ENCODE measurements around the gene INTS3. TPM values are rescaled to one million over a fixed set of nuclear protein-coding genes. Genes with fewer than 3 reads are reported as not detected.

Gene INTS3
- total RNA-seq, 2 experiments from 2014 or later, result 62.9 to 64.8 TPM

GRCh38 chr1:153791648-153792253 lies 63.9 kb downstream of the INTS3 start:
- Mint-ChIP-seq H3K4me1 (peaks cover 57% of the 10 kb centered on the region), H3K27me3 (peaks cover 11% of the 10 kb centered on the region), H3K4me3 (no peak overlapping the region), H3K36me3 (ENCODE audit: low read depth) (no peaks in the 10 kb centered on the region), H3K27ac (peak overlapping the region; percentile 81), H3K9me3 (no peaks in the 10 kb centered on the region)
- ChIA-PET POLR2A (interaction anchor here (0.7 kb wide), 1 partner anchor 194 kb away, joined by 5 read pairs; the partner anchor contains the start of gene RAB13), CTCF (interaction anchor here (0.6 to 1.6 kb wide), 4 partner anchors 10 to 194 kb away, joined by 3 to 6 read pairs (median 4); partner anchors contain the start of gene RAB13)
- DNase-seq, result no peak

- Mint-ChIP-seq H3K27ac (peak overlapping the region; percentile 64), H3K27me3 (peaks cover 6% of the 10 kb centered on the region), H3K4me1 (peaks cover 64% of the 10 kb centered on the region), H3K9me3 (no peaks in the 10 kb centered on the region), H3K4me3 (no peak overlapping the region), H3K36me3 (ENCODE audit: low read depth) (no peaks in the 10 kb centered on the region)
- ChIA-PET POLR2A (no interaction called here), CTCF (interaction anchor here (0.7 to 1.7 kb wide), 4 partner anchors 10 to 1856 kb away, joined by 3 to 6 read pairs (median 4); no protein-coding TSS in a partner anchor)
- no peak for DNase-seq
These were observed 64.8 kb downstream of the INTS3 start for GRCh38 chr1:153792631-153793041.

- H3K36me3 Mint-ChIP-seq (ENCODE audit: low read depth), result no peaks in the 10 kb centered on the region
- POLR2A ChIA-PET, result no interaction called here
- H3K27ac Mint-ChIP-seq, result peak overlapping the region; percentile 22
- peaks cover 68% of the 10 kb centered on the region for H3K4me1 Mint-ChIP-seq
- H3K9me3 Mint-ChIP-seq, result no peaks in the 10 kb centered on the region
- no peaks in the 10 kb centered on the region for H3K27me3 Mint-ChIP-seq
- DNase-seq, result no peak
- no peak overlapping the region for H3K4me3 Mint-ChIP-seq
- CTCF ChIA-PET, result interaction anchor here (1.3 to 1.7 kb wide), 3 partner anchors 9 to 163 kb away, joined by 3 to 5 read pairs (median 4); no protein-coding TSS in a partner anchor
These were observed 65.6 kb downstream of the INTS3 start for GRCh38 chr1:153793261-153793972.

GRCh38 chr1:153793973-153794615 lies 66.2 kb downstream of the INTS3 start:
- no peak for DNase-seq
- Mint-ChIP-seq H3K27ac (no peak overlapping the region), H3K9me3 (no peaks in the 10 kb centered on the region), H3K4me1 (peaks cover 65% of the 10 kb centered on the region), H3K36me3 (ENCODE audit: low read depth) (no peaks in the 10 kb centered on the region), H3K27me3 (no peaks in the 10 kb centered on the region), H3K4me3 (no peak overlapping the region)
- ChIA-PET CTCF (interaction anchor here (1.2 to 1.7 kb wide), 3 partner anchors 9 to 14 kb away, joined by 3 to 5 read pairs (median 3); no protein-coding TSS in a partner anchor), POLR2A (no interaction called here)

- Mint-ChIP-seq H3K27me3 (no peaks in the 10 kb centered on the region), H3K4me3 (no peak overlapping the region), H3K36me3 (ENCODE audit: low read depth) (no peaks in the 10 kb centered on the region), H3K4me1 (peaks cover 60% of the 10 kb centered on the region), H3K27ac (peak overlapping the region; percentile 58), H3K9me3 (no peaks in the 10 kb centered on the region)
- ChIA-PET POLR2A (interaction anchor here (0.6 kb wide), 1 partner anchor 30 kb away, joined by 4 read pairs; no protein-coding TSS in a partner anchor), CTCF (interaction anchor here (0.8 to 1.2 kb wide), 2 partner anchors 13 to 192 kb away, joined by 3 read pairs; partner anchors contain the start of gene RAB13)
- DNase-seq, result no peak
These were observed 66.9 kb downstream of the INTS3 start for GRCh38 chr1:153794624-153795329.

- H3K27ac Mint-ChIP-seq, result no peak overlapping the region
- DNase-seq, result no peak
- no peaks in the 10 kb centered on the region for H3K27me3 Mint-ChIP-seq
- H3K36me3 Mint-ChIP-seq (ENCODE audit: low read depth), result no peaks in the 10 kb centered on the region
- no peaks in the 10 kb centered on the region for H3K9me3 Mint-ChIP-seq
- H3K4me3 Mint-ChIP-seq, result no peak overlapping the region
- peaks cover 54% of the 10 kb centered on the region for H3K4me1 Mint-ChIP-seq
- CTCF ChIA-PET, result interaction anchor here (0.5 to 1.2 kb wide), 3 partner anchors 13 to 191 kb away, joined by 3 read pairs; partner anchors contain the start of genes DENND4B and RAB13
- POLR2A ChIA-PET, result no interaction called here
These were observed 67.5 kb downstream of the INTS3 start for GRCh38 chr1:153795330-153795837.

- H3K4me1 Mint-ChIP-seq, result peaks cover 46% of the 10 kb centered on the region
- peak; percentile 32 for DNase-seq
- no peaks in the 10 kb centered on the region for H3K27me3 Mint-ChIP-seq
- H3K36me3 Mint-ChIP-seq (ENCODE audit: low read depth), result no peaks in the 10 kb centered on the region
- H3K27ac Mint-ChIP-seq, result peak overlapping the region; percentile 74
- no peaks in the 10 kb centered on the region for H3K9me3 Mint-ChIP-seq
- POLR2A ChIA-PET, result no interaction called here
- CTCF ChIA-PET, result interaction anchor here (0.5 to 2.1 kb wide), 8 partner anchors 11 to 227 kb away, joined by 3 to 9 read pairs (median 4); partner anchors contain the start of genes DENND4B and RAB13
- no peak overlapping the region for H3K4me3 Mint-ChIP-seq
These were observed 68.3 kb downstream of the INTS3 start for GRCh38 chr1:153795934-153796785.

- peak; percentile 91 for DNase-seq
- Mint-ChIP-seq H3K27me3 (no peaks in the 10 kb centered on the region), H3K4me1 (peaks cover 40% of the 10 kb centered on the region), H3K9me3 (no peaks in the 10 kb centered on the region), H3K27ac (peak overlapping the region; percentile 76), H3K4me3 (no peak overlapping the region), H3K36me3 (ENCODE audit: low read depth) (peaks cover 2% of the 10 kb centered on the region)
- POLR2A ChIA-PET, result no interaction called here
- CTCF ChIA-PET, result interaction anchor here (0.8 to 2.1 kb wide), 7 partner anchors 10 to 226 kb away, joined by 3 to 9 read pairs (median 5); partner anchors contain the start of genes DENND4B and RAB13
These were observed 69.2 kb downstream of the INTS3 start for GRCh38 chr1:153796786-153797659.

GRCh38 chr1:153798468-153798780 lies 70.6 kb downstream of the INTS3 start:
- Mint-ChIP-seq H3K4me1 (peaks cover 43% of the 10 kb centered on the region), H3K36me3 (ENCODE audit: low read depth) (peaks cover 11% of the 10 kb centered on the region), H3K27me3 (no peaks in the 10 kb centered on the region), H3K27ac (peak overlapping the region; percentile 58), H3K9me3 (no peaks in the 10 kb centered on the region), H3K4me3 (no peak overlapping the region)
- CTCF ChIA-PET, result interaction anchor here (0.8 to 0.9 kb wide), 2 partner anchors 16 to 65 kb away, joined by 3 to 4 read pairs; no protein-coding TSS in a partner anchor
- DNase-seq, result no peak
- POLR2A ChIA-PET, result no interaction called here

GRCh38 chr1:153799016-153799415 lies 71.2 kb downstream of the INTS3 start:
- no peak overlapping the region for H3K27ac Mint-ChIP-seq
- no peak overlapping the region for H3K4me3 Mint-ChIP-seq
- DNase-seq, result no peak
- ChIA-PET POLR2A (no interaction called here), CTCF (interaction anchor here (0.6 to 0.9 kb wide), 3 partner anchors 15 to 65 kb away, joined by 3 to 4 read pairs (median 3); no protein-coding TSS in a partner anchor)
- no peaks in the 10 kb centered on the region for H3K27me3 Mint-ChIP-seq
- no peaks in the 10 kb centered on the region for H3K9me3 Mint-ChIP-seq
- peaks cover 12% of the 10 kb centered on the region for H3K36me3 Mint-ChIP-seq (ENCODE audit: low read depth)
- peaks cover 48% of the 10 kb centered on the region for H3K4me1 Mint-ChIP-seq

Data from activated CD4-positive, alpha-beta T cell treated with anti-CD3 and anti-CD28 coated beads, Interleukin-2, amount 10 ng/mL, durations not matched to agents 7 days and 5 days (primary cell).